GM18867 (cell line): ENCODE measurements around the gene MMP3.
A peak's percentile ranks its signal among the peaks of the same experiment; 100 is the strongest.
"Not testable (repeated sequence)": the region's sequence is repeated elsewhere in the genome, so short reads cannot be mapped to it uniquely, and the experiment has no call there.

Source experiments
- ATAC-seq: cut with Tn5 transposase; IDR thresholded peaks from one replicate; pipeline ENCODE4 v1.9.1; 2021; ENCODE audit warnings: mild to moderate bottlenecking, moderate library complexity; ENCODE audit not compliant: unreplicated experiment

The MMP3 gene

DNA sequence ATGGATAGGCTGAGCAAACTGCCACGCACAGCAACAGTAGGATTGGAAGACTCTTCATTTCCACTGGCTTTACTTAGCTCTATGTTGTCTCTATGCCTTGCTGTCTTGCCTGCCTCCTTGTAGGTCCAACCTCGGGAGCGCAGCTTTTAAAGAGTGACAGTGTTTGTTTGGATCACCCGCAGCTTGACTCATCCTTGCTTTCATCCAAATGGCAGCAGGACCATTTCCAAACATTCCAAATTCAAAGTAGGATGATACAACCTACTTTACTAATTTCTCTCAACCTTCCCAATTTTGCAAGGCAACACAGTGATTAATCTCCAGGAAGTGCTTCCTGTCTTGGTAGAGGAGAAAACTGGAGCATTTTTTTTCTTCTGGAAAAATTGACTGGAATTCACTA lies at the start of gene MMP3:
TSS of gene MMP3 (minus strand) at position 121 of the 400 bp plus-strand sequence. CDS start at position 58, 63 bp downstream.
- no peak for ATAC-seq

GRCh38 chr11:102891736-102892135 lies 48.3 kb upstream of the MMP3 start:
- ATAC-seq = no peak

GRCh38 chr11:102886999-102887398 lies 43.6 kb upstream of the MMP3 start:
- ATAC-seq = no peak

- ATAC-seq = peak; percentile 27
Observed at GRCh38 chr11:102883141-102883540, 39.7 kb upstream of the MMP3 start.

DNA sequence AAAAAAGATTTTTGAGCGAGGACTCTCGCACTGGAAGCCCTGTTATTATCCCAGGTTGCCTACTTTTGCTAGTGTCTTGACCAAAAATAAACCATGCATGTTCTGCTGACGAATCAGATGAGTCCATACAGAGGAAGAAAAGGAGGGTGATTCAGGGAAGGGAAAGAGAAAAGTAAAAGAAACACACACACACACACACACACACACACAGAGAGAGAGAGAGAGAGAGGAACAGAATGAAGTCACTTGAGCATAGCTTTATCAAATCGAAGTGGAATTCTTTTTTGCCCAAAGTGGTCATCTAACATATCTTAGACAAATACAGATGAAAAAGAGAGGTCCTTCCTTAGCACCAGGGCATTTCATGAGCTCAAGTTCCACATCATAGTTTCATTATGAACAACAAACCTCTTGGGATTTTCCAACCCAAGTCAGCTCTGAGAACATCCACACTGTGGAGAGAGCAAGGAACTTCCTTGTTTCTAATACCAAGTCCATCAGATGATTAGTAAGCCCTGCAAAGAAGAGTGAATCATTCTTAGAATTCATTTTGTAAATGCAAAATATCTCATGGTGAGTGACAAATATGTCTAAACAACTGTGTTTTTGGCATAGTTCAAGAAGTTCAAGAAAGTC lies 39.1 kb upstream of the MMP3 start:
- peak; percentile 52 for ATAC-seq

DNA sequence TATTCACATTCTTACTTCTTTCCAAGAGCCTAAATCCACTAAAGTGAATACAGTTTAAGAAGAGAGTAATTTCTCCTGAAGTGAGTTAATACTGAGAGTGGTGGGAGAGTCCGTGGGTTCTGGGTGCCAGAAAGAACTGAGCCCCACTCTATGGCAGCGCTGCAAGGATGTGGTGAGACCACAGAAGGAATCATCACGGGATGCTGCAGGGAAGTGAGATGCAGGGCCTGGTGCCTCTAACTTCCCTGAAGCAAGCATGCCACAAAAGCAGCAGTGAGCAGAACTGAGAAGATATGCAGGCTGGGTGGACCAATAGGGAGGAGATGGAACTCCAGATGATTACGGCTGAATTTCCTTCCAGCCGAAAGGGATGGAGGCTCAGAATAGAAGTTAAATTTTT lies 36.4 kb upstream of the MMP3 start:
- ATAC-seq = no peak

- ATAC-seq = no peak
Observed at GRCh38 chr11:102878595-102878994, 35.2 kb upstream of the MMP3 start.

DNA sequence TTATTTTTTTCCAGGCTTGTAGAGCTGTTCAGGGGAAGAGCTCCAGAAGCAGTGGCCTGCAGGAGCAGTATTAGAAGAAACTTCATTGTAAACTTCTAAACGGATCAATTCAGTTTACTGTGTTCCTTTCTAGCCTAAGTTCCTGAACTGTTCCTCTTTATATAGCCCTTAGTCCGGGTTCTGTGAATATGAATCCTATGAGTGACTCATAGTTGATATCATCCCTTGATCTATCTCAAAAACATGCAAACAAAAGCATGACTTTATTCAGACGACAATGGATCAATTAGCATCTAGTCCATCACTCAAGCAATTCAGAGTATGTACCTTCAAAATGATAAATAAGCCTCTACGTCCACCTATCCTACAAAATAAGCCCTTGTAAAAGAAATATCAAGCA lies 31.4 kb upstream of the MMP3 start, which contains the start of gene MMP12:
TSS of gene MMP12 (minus strand) at position 131 of the 400 bp plus-strand sequence. CDS start at position 86, 45 bp downstream.
- no peak for ATAC-seq

DNA sequence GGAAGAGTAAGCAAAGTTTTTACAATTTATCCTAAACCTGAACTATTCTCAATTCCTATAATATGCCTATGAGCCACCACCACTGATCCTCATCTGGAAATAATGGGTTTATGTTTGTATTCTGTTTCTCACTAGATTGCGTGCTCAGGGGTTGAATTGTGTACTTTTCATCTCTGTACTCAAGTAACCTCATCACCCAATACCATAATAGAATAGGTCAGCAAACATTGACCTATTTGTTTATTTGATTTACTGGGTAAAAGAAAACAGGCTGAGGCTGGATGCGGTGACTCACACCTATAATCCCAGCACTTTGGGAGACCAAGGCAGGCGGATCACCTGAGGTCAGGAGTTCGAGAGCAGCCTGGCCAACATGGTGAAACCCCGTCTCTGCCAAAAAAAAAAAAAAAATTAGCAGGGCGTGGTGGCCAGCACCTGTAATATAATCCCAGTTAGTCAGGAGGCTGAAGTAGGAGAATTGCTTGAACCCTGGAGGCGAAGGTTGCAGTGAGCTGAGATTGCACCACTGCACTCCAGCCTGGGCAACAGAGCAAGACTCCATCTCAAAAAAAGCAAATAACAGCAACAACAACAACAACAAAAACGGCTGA lies 26.1 kb upstream of the MMP3 start:
- ATAC-seq = not testable (repeated sequence)

DNA sequence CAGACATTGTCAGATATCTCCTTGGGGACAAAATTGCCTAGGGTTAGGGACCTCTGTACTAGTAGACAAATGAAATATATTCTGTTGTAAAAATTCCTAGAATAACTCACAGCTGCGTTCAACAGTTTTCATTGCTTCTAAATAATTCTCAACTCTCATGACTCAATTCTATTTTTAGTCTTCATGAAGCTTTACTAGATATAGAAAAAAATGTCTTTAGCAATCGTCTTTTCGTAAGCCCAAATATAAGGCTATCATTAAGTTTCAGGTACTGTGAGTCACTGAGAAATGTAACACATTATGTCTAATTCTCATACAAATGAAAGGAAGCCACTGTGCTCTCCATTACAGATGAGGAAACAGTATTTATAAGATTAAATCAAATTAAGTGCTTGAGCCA lies 24.9 kb upstream of the MMP3 start:
- ATAC-seq = no peak

- ATAC-seq = no peak
Observed at GRCh38 chr11:102864724-102865123, 21.3 kb upstream of the MMP3 start.

DNA sequence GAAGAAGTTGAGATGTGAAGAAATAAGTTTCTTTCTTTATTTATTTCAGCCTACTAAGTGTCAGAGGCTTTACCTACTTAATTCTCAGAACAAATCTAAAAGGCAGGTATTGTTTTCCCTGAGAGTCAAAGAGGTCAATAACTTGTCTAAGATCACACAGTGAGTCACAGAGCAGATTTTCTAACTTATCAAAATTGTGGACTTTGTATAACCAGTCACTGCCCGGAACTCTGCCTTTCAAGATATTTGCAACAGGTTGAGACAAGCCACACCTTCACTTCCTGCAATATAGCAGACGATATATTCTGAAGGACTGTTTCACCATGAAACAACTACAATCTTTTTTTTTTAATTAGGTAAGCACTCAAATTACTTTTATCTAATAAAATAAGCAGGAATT lies 10.5 kb upstream of the MMP3 start:
- no peak for ATAC-seq

- ATAC-seq = no peak
Observed at GRCh38 chr11:102853055-102853454, 9.6 kb upstream of the MMP3 start.

GRCh38 chr11:102850973-102851745 lies 7.8 kb upstream of the MMP3 start:
- no peak for ATAC-seq

GRCh38 chr11:102849311-102849710 lies 5.9 kb upstream of the MMP3 start:
- no peak for ATAC-seq

DNA sequence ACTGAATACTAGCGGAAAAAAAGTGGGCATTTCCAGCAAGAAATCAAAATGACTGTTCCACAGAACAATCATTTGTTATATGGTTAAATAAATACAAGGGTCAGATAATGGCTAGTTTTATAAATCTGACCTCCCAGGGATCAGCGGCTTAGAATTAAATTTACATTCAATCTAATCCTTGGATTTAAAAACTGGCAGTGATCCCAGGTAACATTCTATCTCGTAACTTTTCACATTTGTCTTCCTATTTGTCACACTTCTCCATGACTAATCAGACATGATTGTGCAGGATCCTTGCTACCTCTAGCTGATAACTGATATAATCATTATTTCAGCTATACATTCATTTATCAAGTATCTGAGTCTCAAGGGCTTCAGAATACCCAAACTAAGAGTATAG lies 2.9 kb upstream of the MMP3 start:
- ATAC-seq = no peak

DNA sequence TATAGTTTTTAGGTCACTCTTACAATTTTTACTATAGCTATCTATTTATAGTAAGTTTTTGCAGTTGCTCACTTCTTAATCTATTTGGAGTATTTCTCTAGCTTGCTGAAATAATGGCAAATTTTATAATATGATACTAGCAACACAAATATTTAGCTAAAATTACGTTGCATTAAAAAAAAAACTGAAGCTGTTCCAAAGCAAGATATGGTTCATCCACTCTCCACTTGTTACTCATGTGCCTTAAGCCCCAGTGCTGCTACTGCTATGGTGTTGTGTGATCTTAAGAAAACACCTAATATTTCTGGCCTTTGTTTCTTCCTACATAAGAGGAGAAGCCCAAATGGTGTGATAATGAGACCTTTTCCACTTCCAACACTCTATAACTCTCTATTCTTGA lies 479 bp downstream of the MMP3 start:
- ATAC-seq = no peak

DNA sequence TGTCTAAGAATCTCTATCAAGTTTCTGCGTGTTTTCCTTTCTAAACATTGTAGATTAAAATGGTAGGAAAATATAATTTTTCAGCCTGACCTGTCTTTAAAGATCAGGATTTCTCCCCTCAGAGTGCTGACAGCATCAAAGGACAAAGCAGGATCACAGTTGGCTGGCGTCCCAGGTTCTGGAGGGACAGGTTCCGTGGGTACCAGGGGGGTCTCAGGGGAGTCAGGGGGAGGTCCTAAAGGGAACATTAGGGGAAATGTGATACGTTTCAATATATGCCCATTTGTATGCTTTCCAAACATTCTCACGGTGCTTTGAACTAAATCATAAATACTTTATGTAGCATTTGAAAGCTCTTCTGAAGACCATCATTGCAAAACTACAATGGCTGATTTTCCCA lies 3.4 kb downstream of the MMP3 start:
- no peak for ATAC-seq

DNA sequence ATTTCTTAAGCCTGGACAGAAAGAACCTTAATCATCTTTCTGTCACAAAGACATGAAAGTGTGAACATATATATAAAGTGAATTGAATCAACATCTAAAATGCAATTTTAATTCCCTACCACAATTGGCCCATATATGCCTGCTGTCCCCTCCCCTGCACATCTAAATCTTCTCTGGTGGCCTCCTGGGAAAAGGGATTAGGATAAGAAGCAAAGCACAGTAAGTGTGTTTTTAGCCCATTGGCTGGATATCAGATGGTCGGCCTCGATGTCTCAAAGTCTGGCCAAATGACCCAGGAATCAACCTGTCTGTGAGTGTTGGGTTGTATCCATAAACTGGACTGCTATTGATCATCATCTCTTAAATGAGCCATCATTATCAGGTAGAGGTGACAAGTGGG lies 5.8 kb downstream of the MMP3 start:
- ATAC-seq = no peak

DNA sequence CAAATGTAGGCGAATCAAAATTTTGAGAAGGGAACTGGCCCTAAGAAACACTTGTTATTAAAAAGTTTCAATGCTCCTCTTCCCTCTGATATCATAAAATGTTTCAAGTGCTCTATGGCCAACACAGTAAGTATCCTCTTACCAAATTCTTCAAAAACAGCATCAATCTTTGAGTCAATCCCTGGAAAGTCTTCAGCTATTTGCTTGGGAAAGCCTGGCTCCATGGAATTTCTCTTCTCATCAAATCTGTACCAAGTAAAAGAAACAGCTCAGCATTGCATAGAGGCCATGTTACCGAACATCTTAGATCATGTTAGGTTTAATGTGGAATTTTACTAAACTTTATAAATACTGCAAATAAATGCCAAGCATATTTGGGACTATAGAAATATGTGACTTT lies 6.3 kb downstream of the MMP3 start:
- no peak for ATAC-seq

GRCh38 chr11:102836290-102836875 lies 7.0 kb downstream of the MMP3 start:
- ATAC-seq = no peak

GRCh38 chr11:102833731-102834130 lies 9.7 kb downstream of the MMP3 start:
- ATAC-seq = no peak
